Erythroblast (primary cell): Measurements from ENCODE around the gene MC4R.

ENCODE experiments used
- GATA1 ChIP-seq: IDR thresholded peaks from 2 replicates; pipeline ENCODE4 v1.6.1; 2011; ENCODE audit warnings: low read depth, mild to moderate bottlenecking, control low read depth, low read length, moderate library complexity
- POLR2A ChIP-seq: IDR thresholded peaks from 2 replicates; pipeline ENCODE4 v1.6.1; 2011; ENCODE audit warnings: mild to moderate bottlenecking, low read length

- TF ChIP-seq POLR2A (no peak), GATA1 (no peak)
Observed at GRCh38 chr18:60329131-60329530, 43.4 kb downstream of the MC4R start.
